ENCODE data around the gene NADK2. TPM values are rescaled to one million over a fixed set of nuclear protein-coding genes. Genes with fewer than 3 reads are reported as not detected.
A peak's percentile ranks its signal among the peaks of the same experiment; 100 is the strongest.

NADK2 gene
- total RNA-seq, 1 donor from 2014 or later, result 26.0 TPM

DNA sequence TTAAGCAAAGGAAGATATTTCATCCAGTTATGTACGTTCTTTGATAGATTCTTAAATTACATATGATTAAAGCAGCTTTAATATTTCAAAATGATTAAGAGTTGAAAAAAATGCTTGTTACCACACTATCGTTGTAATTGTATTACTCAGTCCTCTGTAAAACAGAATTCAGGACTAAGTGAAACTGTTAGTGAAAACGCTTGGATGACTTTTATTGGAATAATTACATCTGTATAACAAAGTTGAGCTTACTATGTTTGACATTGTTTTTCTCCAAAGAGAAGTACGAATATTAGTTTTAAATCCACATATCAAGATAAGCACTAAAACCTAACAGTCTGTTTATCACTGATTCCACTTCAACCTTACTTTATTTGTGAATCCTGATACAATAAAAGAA lies 8.7 kb upstream of the NADK2 start:
- DNase-seq (ENCODE audit: low spot score), result no peak

DNA sequence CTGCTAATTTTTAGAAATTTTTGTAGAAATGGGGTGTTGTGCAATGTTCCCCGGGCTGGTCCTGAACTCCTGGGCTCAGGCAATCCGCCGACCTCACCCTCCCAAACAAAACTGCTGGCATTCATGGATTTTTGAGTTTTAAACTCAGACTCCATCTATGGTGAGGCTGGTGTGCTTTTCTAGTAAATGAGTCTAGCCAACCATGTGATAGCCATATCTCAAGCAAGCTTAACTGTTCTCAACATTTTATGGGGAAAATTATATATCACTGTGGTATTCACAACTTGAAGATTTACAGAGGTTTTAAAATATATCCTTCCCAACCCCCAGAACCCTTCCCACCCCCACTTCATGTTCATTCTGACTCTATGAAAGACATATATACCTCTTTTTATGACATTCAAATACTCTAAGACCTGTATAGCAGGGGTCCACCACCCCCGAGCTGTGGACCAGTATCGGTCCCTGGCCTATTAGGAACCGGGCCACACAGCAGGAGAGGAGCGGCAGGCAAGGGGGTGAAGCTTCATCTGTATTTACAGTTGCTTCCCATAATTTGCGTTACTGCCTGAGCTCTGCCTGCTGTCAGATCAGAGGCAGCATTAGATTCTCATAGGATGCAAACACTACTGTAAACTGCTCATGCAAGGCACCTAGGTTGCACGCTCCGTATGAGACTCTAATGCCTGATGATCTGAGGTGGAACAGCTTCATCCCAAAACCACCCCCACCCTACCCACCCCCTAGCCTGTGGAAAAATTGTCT lies 4.5 kb upstream of the NADK2 start:
- DNase-seq (ENCODE audit: low spot score), result no peak

DNA sequence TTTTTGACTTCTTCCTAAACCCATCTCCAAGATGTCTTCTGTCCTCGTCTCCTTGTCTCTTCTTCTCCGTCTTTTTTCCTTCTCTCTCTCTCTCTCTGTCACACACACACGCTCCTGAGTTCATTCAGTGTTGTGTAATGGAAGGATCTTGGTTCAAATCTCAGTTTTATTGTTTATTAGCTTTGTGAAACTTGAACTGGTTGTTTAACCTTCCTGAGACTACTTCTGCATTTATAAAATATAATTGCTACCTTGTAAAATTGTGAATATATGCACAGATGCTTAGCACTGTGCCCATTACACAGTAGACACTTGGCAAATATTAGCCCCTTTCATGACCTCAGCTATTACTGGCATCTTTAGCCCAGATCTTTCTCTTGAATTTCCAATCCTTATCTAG lies 2.4 kb upstream of the NADK2 start:
- no peak for DNase-seq (ENCODE audit: low spot score)

DNA sequence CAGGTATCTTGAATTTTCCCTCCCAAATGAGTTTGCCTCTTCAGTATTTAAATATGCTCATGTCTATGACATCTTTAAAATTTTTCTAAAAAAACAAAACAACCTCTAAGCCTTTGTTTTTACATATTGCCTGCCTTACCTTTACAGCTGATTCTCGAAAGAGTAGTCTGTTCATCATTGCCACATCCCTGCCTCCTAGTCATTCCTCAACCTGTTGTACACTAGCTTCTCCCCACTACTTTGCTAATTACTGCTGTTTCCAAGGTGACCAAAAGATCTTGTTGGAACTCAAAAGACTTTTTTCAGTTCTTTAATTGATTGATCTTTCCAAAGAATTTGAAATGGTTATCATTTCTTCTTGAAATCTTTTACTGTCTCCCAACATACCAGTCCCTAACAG lies 1.9 kb upstream of the NADK2 start:
- DNase-seq (ENCODE audit: low spot score), result no peak

DNA sequence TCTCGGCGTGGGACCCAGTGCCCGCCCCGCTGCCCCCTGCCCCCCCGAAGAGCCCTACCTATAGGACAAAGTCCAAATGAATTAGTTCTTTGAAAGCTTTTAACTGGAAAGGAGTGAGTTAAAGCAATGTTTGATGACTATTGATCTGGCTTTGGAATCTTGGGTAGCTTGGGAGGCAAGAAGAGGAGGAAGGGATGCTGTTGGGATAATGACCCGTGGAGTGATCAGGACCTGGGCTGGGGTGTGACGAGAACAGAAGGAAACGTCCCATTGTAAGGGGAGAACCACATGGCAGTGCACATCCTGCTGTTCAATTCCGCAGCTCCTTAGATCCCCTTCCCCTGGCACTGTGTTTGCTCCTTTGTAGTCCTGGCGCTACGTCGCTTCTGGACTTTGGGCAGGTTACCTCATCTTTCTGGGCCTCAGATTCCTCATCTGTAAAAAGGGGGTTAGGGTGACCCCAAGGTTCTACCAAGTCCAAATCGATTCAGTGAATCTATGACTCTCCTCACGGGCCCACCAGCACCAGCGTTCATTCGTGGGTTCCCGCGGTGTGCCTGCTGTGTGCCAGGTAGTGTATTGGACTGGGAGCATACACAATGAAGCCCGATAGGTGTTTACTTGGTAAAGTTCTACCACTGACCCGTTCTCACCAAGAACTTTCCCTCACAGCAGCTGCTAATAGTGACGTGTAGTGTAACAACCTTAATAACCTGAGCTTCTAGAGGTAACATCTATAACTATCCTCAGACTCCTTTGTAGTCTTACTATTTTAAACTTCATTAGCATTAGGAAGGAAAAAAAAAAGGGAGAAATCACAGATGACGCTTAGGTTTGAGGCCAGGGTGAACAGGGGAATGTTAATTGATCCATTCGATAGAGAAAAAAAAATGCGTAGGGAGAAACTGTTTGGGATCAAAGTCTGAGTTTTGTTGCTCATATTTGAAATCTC lies 1.1 kb upstream of the NADK2 start:
- no peak for DNase-seq (ENCODE audit: low spot score)

DNA sequence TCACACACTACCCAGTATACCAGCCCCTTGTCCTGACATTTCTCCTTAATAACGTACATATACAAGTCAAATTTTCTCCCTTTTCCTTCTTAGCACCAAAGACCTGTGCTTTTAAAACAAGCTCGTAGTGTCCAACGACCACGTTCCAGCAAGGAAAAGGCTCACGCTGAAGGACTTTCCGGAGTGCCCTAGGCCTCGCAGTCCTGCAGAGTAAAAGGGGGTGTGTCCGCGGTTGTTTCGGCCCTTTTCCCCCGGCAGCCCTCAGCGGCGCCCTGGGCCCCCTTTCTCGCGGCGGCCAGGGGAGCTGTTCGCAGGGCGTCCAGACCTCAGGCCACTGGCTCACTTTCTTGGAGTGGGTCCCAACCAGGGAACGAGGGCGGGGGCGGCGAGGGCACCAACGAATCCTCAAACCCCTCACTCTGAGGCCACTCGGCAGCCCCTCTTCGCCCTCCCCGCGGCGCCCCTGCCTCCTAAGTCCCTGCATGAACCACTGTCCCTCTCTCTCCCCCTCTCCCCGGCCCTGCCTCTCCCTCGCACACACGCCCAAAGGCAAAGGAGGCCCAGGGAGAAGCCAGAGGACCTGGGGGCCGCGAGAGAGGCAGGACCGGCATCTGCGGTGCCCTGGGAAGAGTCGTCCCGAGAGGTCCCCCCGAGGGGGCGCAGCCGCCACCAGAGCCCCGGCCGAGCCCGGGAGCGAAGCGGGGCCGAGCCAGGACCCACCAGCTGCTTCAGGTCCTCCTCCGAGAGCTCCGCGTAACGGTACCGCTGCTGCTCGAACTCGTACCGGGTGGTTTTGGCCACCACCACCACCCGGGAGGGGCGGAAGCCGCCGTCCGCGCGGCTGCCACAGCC lies 720 bp downstream of the NADK2 start:
- peak; percentile 92 for DNase-seq (ENCODE audit: low spot score)

DNA sequence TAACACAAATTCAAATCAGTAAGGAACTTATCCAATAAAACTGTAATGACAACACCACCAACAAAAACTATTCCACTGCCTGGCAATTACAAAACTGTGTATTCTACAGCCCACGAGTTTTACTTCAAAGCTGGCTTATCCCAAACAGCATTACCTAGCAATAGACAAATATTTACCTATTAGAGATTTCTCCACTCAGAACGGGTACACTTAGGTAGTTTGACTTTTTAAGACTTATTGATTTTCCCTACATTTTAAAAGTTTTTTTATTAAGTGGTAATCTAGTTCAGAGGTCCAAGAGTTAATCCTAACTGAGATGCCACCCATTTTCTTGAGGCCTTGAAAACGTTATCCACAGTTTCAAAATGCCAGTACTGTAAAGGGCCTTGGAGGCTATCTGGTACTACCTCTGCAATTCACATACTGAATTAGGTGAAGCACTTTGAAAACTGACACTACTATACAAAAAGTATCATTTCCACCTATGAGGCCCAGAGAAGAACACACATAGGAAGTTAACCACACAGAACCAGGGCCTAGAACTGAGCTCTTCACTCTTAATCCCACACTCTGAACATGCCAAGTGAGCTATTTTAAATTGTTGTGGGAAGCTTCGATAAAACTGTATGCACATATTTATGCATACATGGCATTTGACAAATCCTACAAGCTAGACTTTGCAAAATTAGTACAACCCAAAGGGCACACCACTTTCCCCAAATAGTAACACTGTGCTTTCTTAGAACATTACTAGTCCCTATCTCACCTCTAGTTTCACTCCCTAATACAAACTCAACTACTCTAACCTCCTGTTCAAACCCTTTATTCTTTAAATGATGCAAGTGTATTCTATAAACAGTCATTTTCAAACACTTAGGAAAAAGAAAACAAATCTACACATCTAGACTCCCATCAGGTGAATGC lies 2.1 kb downstream of the NADK2 start:
- no peak for DNase-seq (ENCODE audit: low spot score)

DNA sequence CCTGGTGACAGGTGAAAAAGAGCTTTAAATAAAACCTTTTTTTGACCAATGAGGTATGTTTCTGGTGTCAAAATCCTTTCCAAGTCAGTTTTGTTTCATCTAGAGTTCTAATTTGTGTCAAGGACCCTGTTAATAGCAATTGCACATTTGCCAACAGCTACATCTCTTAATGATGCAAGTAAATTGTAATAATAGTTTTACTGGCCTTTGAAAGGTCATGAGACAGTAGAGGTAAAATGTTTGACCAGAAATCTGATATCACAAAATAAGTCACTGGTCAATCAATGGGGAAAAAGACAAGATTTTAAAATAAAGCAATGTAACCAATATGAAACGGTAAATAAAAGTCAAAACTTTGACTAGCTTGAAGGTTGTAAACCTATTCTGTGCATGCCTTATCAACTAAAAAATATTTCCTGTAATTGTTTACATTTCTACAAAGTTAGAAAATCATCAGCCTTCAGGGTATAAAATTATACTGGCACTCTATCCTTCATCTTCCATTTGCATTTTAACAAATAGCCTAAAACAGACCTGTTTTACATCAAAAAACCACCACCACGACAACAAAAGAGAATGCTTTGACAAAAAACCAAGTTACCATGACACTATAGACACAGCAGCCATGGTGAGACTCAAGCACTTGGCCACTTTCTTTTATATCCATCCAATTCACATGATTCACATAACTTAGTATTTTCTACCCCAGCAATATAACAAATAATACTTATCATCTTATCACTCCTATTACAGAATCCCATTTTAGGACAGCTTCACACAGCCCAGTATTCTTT lies 3.0 kb downstream of the NADK2 start:
- DNase-seq (ENCODE audit: low spot score), result no peak

DNA sequence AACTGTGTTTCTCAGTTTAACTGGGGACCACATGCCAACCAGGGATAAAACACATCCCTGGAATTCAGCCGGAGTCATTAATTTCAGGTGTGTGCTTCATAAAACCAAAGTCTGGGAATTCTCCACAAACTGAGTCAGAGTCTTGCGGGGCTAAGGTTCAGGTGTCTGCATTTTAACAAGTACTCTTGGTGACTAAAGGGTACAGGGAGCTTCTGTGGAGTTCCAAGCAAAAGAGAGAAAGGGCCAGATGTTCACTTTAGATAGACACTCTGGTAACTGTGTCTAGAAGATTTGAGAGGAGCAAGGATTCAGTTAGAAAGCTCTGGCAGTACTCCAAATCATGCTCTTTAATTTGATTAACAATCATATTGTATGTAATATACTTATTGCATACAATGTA lies 4.0 kb downstream of the NADK2 start:
- no peak for DNase-seq (ENCODE audit: low spot score)

DNA sequence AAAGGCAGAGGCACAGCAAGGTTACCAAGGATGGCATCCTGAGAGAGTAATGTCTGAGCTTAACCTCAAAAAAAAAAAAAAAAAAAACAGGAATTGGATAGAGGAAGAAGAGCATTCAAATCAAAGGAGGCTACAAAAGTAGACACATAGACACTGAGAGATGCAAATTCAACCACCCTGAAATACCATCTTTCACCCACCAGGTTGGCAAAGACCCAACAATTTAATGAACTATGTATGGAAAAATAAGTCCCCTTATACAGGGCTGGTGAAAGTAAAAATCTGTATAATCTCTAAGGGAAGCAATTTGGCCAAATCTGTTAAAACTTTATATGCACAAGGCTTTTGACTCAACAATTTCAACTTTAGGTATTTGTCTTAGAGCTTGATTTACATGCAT lies 4.9 kb downstream of the NADK2 start:
- no peak for DNase-seq (ENCODE audit: low spot score)

DNA sequence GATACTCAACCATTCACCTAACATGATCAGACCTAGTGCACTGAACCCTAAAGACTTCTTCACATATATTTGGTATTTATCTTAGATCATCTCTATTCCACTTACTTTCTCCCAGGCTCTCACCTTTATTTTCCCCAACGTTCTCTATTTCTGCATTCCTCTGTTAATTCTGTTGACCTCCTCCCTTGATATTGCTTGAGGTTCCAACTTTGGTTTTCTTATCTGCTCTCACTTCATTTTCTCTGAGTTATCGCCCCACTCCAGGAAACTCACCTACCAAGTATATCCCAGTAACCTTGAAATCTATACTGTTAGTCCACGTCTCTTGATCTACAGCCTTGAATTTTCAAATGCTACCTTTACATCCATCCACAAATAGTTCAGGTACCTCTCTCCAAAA lies 9.2 kb downstream of the NADK2 start:
- DNase-seq (ENCODE audit: low spot score), result no peak

DNA sequence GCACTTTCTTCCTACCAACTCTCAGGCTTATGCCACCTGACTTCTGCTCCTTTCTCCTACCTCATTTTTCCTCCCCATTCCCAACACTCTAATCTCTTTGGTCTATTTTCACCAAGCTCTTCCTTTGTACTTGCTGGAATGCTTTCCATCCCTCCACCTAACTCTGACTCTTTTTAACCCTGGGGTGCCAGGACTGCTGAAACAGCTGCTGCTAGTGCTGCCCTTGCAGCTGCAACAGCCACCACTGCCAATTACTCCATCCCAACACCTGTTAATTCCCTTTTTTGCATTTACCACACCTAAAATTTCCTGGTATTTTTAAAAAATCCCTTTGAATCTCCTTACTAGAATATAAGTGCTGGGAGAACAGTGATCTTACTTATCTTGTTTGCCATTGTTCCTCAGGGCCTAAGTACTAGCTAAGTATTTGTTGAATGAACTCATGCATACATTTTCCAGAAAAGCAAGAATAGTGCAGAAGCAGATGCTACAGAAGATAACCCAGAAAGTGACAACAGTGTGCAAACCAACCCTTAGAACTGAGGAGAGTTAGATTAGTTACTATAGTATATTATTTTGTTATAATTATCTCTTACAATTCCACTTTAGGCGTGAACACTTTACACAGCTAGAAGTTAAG lies 11.5 kb downstream of the NADK2 start:
- DNase-seq (ENCODE audit: low spot score), result no peak

DNA sequence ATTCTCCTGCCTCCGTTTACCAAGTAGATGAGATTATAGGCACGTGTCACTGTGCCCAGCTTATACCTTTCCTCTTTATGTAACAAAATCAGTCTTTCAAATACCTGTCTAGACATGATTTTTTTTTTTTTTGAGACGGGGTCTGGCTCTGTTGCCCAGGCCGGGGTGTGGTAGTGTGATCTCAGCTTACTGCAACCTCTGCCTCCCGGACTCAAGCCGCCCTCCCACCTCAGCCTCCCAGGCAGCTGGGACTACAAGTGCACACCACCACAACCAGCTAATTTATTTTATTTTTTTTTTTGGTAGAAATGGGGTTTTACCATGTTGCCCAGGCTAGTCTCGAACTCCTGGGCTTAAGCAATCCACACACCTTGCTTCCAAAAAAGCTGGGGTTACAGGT lies 13.2 kb downstream of the NADK2 start:
- no peak for DNase-seq (ENCODE audit: low spot score)

DNA sequence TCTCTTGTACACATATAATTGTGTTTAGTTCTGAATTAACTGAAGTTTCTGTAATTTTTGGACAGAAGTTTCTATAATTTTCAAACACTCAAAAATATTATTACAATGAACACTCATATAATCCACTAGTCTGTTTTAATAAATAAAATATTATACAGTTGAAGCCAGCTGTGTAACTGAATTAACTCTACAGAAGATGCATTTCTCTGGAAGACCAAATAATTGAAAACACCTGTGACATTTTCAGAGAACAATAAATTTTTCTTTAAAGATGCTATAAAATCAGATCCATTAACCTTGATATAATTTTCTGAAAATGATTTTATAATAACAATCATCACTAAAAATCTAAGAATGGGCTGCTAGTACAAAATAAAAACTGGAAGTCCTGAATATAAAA lies 14.7 kb downstream of the NADK2 start:
- DNase-seq (ENCODE audit: low spot score), result no peak

DNA sequence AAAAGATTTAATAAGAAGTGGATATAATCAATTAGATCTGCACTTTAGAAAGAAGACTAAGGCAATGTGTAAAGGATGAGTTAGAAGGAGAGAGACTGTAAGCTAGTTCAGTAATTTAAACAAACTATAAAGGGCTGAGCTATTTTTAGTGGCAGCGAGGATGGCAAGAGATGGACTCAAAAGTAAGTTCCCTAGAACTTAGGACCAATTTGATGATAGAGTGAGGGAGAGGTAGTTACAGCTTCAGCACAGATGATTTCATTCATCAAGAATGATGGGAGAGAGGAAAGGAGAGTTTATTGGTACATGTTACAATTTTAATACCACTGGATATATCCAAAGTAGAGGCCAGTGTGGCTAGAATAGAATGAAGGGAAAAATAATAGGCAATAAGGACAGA lies 19.1 kb downstream of the NADK2 start:
- DNase-seq (ENCODE audit: low spot score), result no peak

DNA sequence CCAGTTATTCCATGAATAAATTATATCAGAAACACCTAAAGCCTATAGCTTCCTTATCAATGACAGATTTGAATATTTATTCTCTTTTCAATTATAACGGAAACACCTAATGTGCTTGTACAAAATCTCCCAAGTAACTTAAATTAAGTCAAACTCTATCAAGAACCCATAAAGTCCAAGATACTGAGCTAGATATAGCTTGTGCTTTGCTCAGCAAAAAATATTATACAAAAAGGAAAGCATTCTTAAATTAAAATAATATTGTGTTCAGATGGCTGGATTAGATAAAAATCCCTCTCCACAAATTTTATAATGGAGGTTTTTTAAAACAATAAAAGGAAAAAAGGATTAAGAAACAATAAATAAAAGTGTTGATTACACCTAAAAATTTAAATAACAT lies 23.7 kb downstream of the NADK2 start:
- DNase-seq (ENCODE audit: low spot score), result no peak

DNA sequence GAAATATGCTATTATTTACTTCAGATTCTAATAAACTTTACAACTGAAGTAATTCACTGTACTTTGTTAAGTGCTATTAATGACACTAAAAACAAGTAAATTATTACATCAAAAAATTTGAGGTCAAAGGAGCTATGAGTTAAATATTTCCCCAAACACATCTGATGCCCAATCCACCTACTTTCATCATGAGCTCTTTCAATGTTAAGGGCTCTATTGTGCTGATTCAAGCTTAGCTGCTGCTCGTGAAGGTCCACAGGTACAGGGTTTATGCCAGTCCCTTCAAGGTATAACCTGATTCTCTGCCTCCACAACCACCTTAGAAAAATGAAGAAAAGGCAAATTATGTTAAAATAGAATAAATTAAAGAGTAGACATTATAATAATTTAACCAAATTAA lies 24.2 kb downstream of the NADK2 start:
- DNase-seq (ENCODE audit: low spot score), result no peak

DNA sequence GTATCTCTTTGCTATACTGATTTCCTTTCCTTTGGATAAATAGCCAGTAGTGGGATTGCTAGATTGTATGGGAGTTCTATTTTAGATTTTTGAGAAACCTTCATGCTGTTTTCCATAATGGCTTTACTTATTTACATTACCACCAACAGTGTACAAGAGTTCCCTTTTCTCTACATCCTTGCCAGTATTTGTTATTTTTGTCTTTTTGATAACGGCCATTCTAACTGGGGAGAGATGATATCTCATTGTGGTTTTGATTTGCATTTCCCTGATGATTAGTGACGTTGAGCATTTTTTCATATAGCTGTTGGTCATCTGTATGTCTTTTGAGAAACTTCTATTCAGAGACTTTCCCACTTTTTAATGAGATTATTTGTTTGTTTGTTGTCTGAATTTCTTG lies 25.8 kb downstream of the NADK2 start:
- DNase-seq (ENCODE audit: low spot score), result no peak

DNA sequence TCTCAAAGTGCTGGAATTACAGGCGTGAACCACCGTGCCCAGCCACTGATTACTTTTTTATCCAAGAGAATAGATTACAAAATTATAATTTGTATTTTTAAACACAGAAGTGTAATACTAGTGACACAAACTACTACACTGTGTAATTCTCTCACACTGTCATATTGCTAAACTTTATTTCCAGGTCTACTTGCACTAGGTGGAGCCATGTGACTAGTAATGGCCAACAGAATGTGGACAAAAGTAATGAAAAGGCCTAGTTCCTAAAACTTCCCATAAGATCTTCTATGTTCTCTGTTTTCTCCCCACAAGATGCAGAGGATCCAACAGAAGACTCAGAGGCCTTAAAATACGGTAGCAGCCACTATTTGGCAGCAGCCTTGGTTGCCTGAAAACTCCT lies 27.3 kb downstream of the NADK2 start:
- no peak for DNase-seq (ENCODE audit: low spot score)

Measured in mesenteric fat pad (tissue), 1 donor.